Kidney (tissue), 14 donors: ENCODE data around the gene JCHAIN. TPM values are rescaled to one million over a fixed set of nuclear protein-coding genes. Genes with fewer than 3 reads are reported as not detected.
A peak's percentile ranks its signal among the peaks of the same experiment; 100 is the strongest.

Experiments used
- DNase-seq, 5 donors: peaks; one replicate each; pipeline ENCODE4 v3.0.0-alpha.2; 2013 to 2020
- FAIRE-seq: peaks from 2 replicates; lab custom pipeline; 2012; peaks lifted over from hg19 to GRCh38; lab: Jason Lieb, UNC
- H3K27ac ChIP-seq, 2 donors: one replicate each; pipeline ENCODE4 v1.7.0; 2013; ENCODE audit warnings: low read depth in 2 of 2, low read length in 2 of 2, inconsistent platforms in 1 of 2
- H3K27me3 ChIP-seq: one replicate; pipeline ENCODE4 v1.7.1; 2013; ENCODE audit warnings: low read length, inconsistent platforms; ENCODE audit not compliant: control insufficient read depth, insufficient read depth
- H3K36me3 ChIP-seq, 3 donors: one replicate each; pipeline versions ENCODE4 v1.7.0 to v1.7.1; 2013; ENCODE audit warnings: low read length in 3 of 3, control low read depth in 1 of 3, inconsistent platforms in 1 of 3; ENCODE audit not compliant: insufficient read depth in 3 of 3, control insufficient read depth in 2 of 3
- H3K4me1 ChIP-seq, 3 donors: one replicate each; pipeline versions ENCODE4 v1.7.0 to v1.7.1; 2013; ENCODE audit warnings: low read length in 3 of 3, inconsistent platforms in 1 of 3, low read depth in 1 of 3; ENCODE audit not compliant: control insufficient read depth in 2 of 3, insufficient read depth in 2 of 3
- H3K4me3 ChIP-seq, 3 donors: one replicate each; pipeline versions ENCODE4 v1.7.0 to v1.8.1; 2013; ENCODE audit warnings: low read length in 3 of 3, control low read depth in 1 of 3, inconsistent platforms in 1 of 3
- H3K9ac ChIP-seq, 3 donors: one replicate each; pipeline versions ENCODE4 v1.7.0 to v1.7.1; 2013; ENCODE audit warnings: low read length in 3 of 3, control low read depth in 1 of 3, inconsistent platforms in 1 of 3
- H3K9me3 ChIP-seq, 3 donors: one replicate each; pipeline versions ENCODE4 v1.7.0 to v1.7.1; 2013; ENCODE audit warnings: low read length in 3 of 3, control low read depth in 1 of 3, inconsistent platforms in 1 of 3; ENCODE audit not compliant: control insufficient read depth in 2 of 3, insufficient read depth in 1 of 3
- CTCF ChIP-seq: IDR thresholded peaks from 3 replicates; pipeline ENCODE4 v1.5.1; 2012; ENCODE audit warnings: mild to moderate bottlenecking, moderate library complexity, borderline replicate concordance; ENCODE audit not compliant: insufficient read depth; ENCODE audit errors: extremely low read depth
- intact Hi-C: fragments of 100-400 bp; cut with DNase I; formaldehyde crosslinking; loops from one replicate; pipeline ENCODE4 v1.11.1; 2022
- polyA plus RNA-seq: library from polyadenylated mRNA; stranded (reverse); fragments of 350-450 nt; fragmentation: Illumina TruSeq; extraction: RNeasy Lipid Tissue Mini Kit (QIAGEN cat#74804); gene quantifications from one replicate; pipeline ENCODE4 v1.2.3, GENCODE V29; 2014; ENCODE audit warnings: low read depth, low replicate concordance; ENCODE audit not compliant: insufficient read depth
- total RNA-seq: library from RNA; stranded (reverse); fragmentation: NEBNext Ultra II Directional; extraction: Animal tissue kit (Norgen Biotek cat#: 25700); gene quantifications from one replicate; pipeline ENCODE4 v1.2.1, GENCODE V29; 2021
- donor health status: control.
- donor health status: control.
- donor health status: control.
- donor health status: control.
- donor health status: control.
- donor health status: DM: yes; HTN: yes; CAD: no.
- donor health status: Normal renal cell carcinoma (clear cell type).

JCHAIN gene
- total and polyA plus RNA-seq, 2 donors from 2014 or later = 5.1 to 355 TPM

- FAIRE-seq = no peak
- Histone ChIP-seq H3K9ac (peak overlapping the region; percentile 65 to 93 (median 74)), H3K27ac (peak overlapping the region; percentile 91 to 96), H3K4me3 (peak overlapping the region; percentile 83 to 94 (median 86)), H3K27me3 (no peaks in the 10 kb centered on the region), H3K36me3 (no peaks in the 10 kb centered on the region), H3K9me3 (no peaks in the 10 kb centered on the region), H3K4me1 (peaks cover 2 to 11% (median 2%) of the 10 kb centered on the region in 3 donors)
- DNase-seq = no peak
- no peak for TF ChIP-seq CTCF
- intact Hi-C loops = no loop called here
Measured at GRCh38 chr4:70706044-70706461, 39.7 kb upstream of the JCHAIN start.

- Histone ChIP-seq H3K4me3 (peak overlapping the region; percentile 83 to 94 (median 86)), H3K36me3 (no peaks in the 10 kb centered on the region), H3K27ac (peak overlapping the region; percentile 91 to 96), H3K4me1 (peaks cover 2 to 11% (median 2%) of the 10 kb centered on the region in 3 donors), H3K27me3 (no peaks in the 10 kb centered on the region), H3K9ac (peak overlapping the region; percentile 65 to 93 (median 74)), H3K9me3 (no peaks in the 10 kb centered on the region)
- no peak for TF ChIP-seq CTCF
- peak; percentile 70 to 90 (median 86) for DNase-seq
- no peak for FAIRE-seq
- intact Hi-C loops = no loop called here
Measured at GRCh38 chr4:70705183-70706043, 39.1 kb upstream of the JCHAIN start.

GRCh38 chr4:70704931-70705182, 38.5 kb upstream of the JCHAIN start:
- H3K9me3 ChIP-seq = no peaks in the 10 kb centered on the region
- H3K4me3 ChIP-seq = peak overlapping the region in 2 of 3 donors; percentile 83 to 94
- H3K27me3 ChIP-seq = no peaks in the 10 kb centered on the region
- peaks cover 2 to 11% (median 2%) of the 10 kb centered on the region in 3 donors for H3K4me1 ChIP-seq
- no peaks in the 10 kb centered on the region for H3K36me3 ChIP-seq
- H3K9ac ChIP-seq = peak overlapping the region in 1 of 3 donors; percentile 65
- DNase-seq = no peak
- FAIRE-seq = no peak
- intact Hi-C loops = no loop called here
- no peak for TF ChIP-seq CTCF
- H3K27ac ChIP-seq = peak overlapping the region; percentile 91 to 96
